NCI-H345 (cell line): ENCODE results near the gene MUC3A.

Experiments used
- DNase-seq: peaks from one replicate; lab custom pipeline; 2025; lab: John Stamatoyannopoulos, UW

Gene MUC3A

GRCh38 chr7:100946111-100946510, 3.2 kb upstream of the MUC3A start:
- DNase-seq, result no peak

- DNase-seq, result no peak
These were observed 2.5 kb upstream of the MUC3A start for GRCh38 chr7:100946766-100947365.

- no peak for DNase-seq
These were observed 1.5 kb upstream of the MUC3A start for GRCh38 chr7:100947792-100948191.

- DNase-seq, result no peak
These were observed 654 bp downstream of the MUC3A start for GRCh38 chr7:100949933-100950443.

GRCh38 chr7:100951172-100951571, 1.8 kb downstream of the MUC3A start:
- DNase-seq, result no peak

GRCh38 chr7:100951888-100952560, 2.7 kb downstream of the MUC3A start:
- DNase-seq, result no peak

- DNase-seq, result no peak
These were observed 3.3 kb downstream of the MUC3A start for GRCh38 chr7:100952641-100953040.

GRCh38 chr7:100957832-100958421, 8.6 kb downstream of the MUC3A start:
- no peak for DNase-seq

- no peak for DNase-seq
These were observed 10.6 kb downstream of the MUC3A start for GRCh38 chr7:100959894-100960293.

- no peak for DNase-seq
These were observed 13.2 kb downstream of the MUC3A start for GRCh38 chr7:100962537-100962936.

GRCh38 chr7:100963386-100963785, 14.1 kb downstream of the MUC3A start:
- no peak for DNase-seq

- no peak for DNase-seq
These were observed 14.5 kb downstream of the MUC3A start for GRCh38 chr7:100963874-100964273.

- DNase-seq, result no peak
These were observed 15.3 kb downstream of the MUC3A start for GRCh38 chr7:100964630-100965029.

- DNase-seq, result no peak
These were observed 15.8 kb downstream of the MUC3A start for GRCh38 chr7:100965045-100965722.

GRCh38 chr7:100965723-100966541, 16.6 kb downstream of the MUC3A start:
- DNase-seq, result no peak

GRCh38 chr7:100966542-100967291, 17.4 kb downstream of the MUC3A start:
- no peak for DNase-seq

GRCh38 chr7:100967292-100967863, 18.0 kb downstream of the MUC3A start:
- no peak for DNase-seq

GRCh38 chr7:100968031-100968430, 18.7 kb downstream of the MUC3A start:
- DNase-seq, result no peak

GRCh38 chr7:100968650-100969049, 19.3 kb downstream of the MUC3A start:
- no peak for DNase-seq

- DNase-seq, result no peak
These were observed 19.8 kb downstream of the MUC3A start, which contains the start of gene MUC12 for GRCh38 chr7:100969066-100969615. Gene MUC12, plus strand, starts transcription at chr7:100969565. Its CDS starts 58 bp downstream, at chr7:100969623.
